NOMO-1 treated with dmso at 0.1 percent for 144 hours (cell line): ENCODE measurements around the gene DYSF.

ENCODE experiments used
- DNase-seq: peaks from one replicate; lab custom pipeline; 2025; ENCODE audit not compliant: unreplicated experiment; lab: John Stamatoyannopoulos, UW

DYSF gene

GRCh38 chr2:71685941-71686611 is 232.7 kb downstream of the DYSF start:
- no peak for DNase-seq

GRCh38 chr2:71686781-71687180 is 233.4 kb downstream of the DYSF start:
- no peak for DNase-seq

- no peak for DNase-seq
These were observed 234.1 kb downstream of the DYSF start for GRCh38 chr2:71687412-71687811.

GRCh38 chr2:71688530-71688929 is 235.2 kb downstream of the DYSF start:
- DNase-seq = no peak

- DNase-seq = no peak
These were observed 236.0 kb downstream of the DYSF start for GRCh38 chr2:71689393-71689792.

- no peak for DNase-seq
These were observed 236.8 kb downstream of the DYSF start for GRCh38 chr2:71689968-71690834.

GRCh38 chr2:71690876-71691475 is 237.6 kb downstream of the DYSF start:
- DNase-seq = no peak

- no peak for DNase-seq
These were observed 238.5 kb downstream of the DYSF start for GRCh38 chr2:71691747-71692441.

- DNase-seq = no peak
These were observed 239.4 kb downstream of the DYSF start for GRCh38 chr2:71692621-71693277.

GRCh38 chr2:71693286-71694270 is 240.2 kb downstream of the DYSF start:
- DNase-seq = no peak

- no peak for DNase-seq
These were observed 241.3 kb downstream of the DYSF start for GRCh38 chr2:71694501-71695234.

GRCh38 chr2:71695235-71696120 is 242.1 kb downstream of the DYSF start:
- no peak for DNase-seq

- no peak for DNase-seq
These were observed 243.0 kb downstream of the DYSF start for GRCh38 chr2:71696381-71696780.

GRCh38 chr2:71697106-71698004 is 244.0 kb downstream of the DYSF start:
- no peak for DNase-seq

GRCh38 chr2:71699428-71699827 is 246.1 kb downstream of the DYSF start:
- DNase-seq = no peak

- DNase-seq = no peak
These were observed 246.8 kb downstream of the DYSF start for GRCh38 chr2:71700041-71700657.
